WTC11 (cell line): ENCODE results near the gene ZNF438. TPM values are rescaled to one million over a fixed set of nuclear protein-coding genes. Genes with fewer than 3 reads are reported as not detected.

ENCODE experiments used
- ATAC-seq: fragments of 200-7000 bp; cut with Tn5 transposase; 2 replicates; pipeline ENCODE4 v1.10.0; 2021; ENCODE audit warnings: mild to moderate bottlenecking, moderate library complexity
- CTCF ChIA-PET: fragments of 300-600 bp; sonication (Branson Sonifier 250); formaldehyde crosslinking; loops from one replicate; lab custom pipeline; 2021; ENCODE audit warnings: antibody characterized with exemption; lab: Charles Lee
- POLR2A ChIA-PET: fragments of 350-600 bp; sonication (Branson Sonifier 250); formaldehyde crosslinking; loops from one replicate; lab custom pipeline; 2021; ENCODE audit warnings: antibody characterized with exemption; lab: Charles Lee
- DNase-seq: peaks from one replicate; pipeline ENCODE4 v3.0.0; 2021; ENCODE audit warnings: low spot score
- H3K27ac Mint-ChIP-seq: 2 replicates; pipeline ENCODE4 v1.8.0; 2021; ENCODE audit warnings: mixed read lengths
- H3K27me3 Mint-ChIP-seq: 2 replicates; pipeline ENCODE4 v1.8.0; 2021; ENCODE audit warnings: low read depth, mild to moderate bottlenecking, moderate library complexity, mixed read lengths
- H3K36me3 Mint-ChIP-seq: 2 replicates; pipeline ENCODE4 v1.8.0; 2021; ENCODE audit warnings: mixed read lengths
- H3K4me1 Mint-ChIP-seq: 2 replicates; pipeline ENCODE4 v1.8.0; 2022; ENCODE audit warnings: mixed read lengths
- H3K4me3 Mint-ChIP-seq: 2 replicates; pipeline ENCODE4 v1.8.0; 2021; ENCODE audit warnings: mild to moderate bottlenecking, moderate library complexity, mixed read lengths
- H3K9me3 Mint-ChIP-seq: 2 replicates; pipeline ENCODE4 v1.8.0; 2021; ENCODE audit warnings: mixed read lengths
- FOXK1 ChIP-seq: sonication (generic); formaldehyde crosslinking; IDR thresholded peaks from 2 replicates; pipeline ENCODE4 v1.8.0; 2022; ENCODE audit warnings: mild to moderate bottlenecking, moderate library complexity, missing genetic modification reagents
- HMGA2 ChIP-seq: fragments of 250-450 bp; sonication (Bioruptor Pico); IDR thresholded peaks from 2 replicates; pipeline ENCODE4 v1.4.0; 2021; ENCODE audit warnings: mild to moderate bottlenecking, moderate library complexity
- JUN ChIP-seq: sonication (generic); formaldehyde crosslinking; IDR thresholded peaks from 2 replicates; pipeline ENCODE4 v1.8.0; 2023; ENCODE audit warnings: mild to moderate bottlenecking, missing genetic modification reagents
- KAT7 ChIP-seq: sonication (generic); formaldehyde crosslinking; IDR thresholded peaks from 2 replicates; pipeline ENCODE4 v1.8.1; 2023; ENCODE audit warnings: missing genetic modification reagents, mild to moderate bottlenecking, borderline replicate concordance
- NR1H2 ChIP-seq: sonication (generic); formaldehyde crosslinking; IDR thresholded peaks from 2 replicates; pipeline ENCODE4 v1.9.0; 2021; ENCODE audit warnings: mild to moderate bottlenecking, moderate library complexity, missing genetic modification reagents
- SP1 ChIP-seq: sonication (generic); formaldehyde crosslinking; conservative IDR thresholded peaks from 2 replicates; pipeline ENCODE4 v1.8.1; 2022; ENCODE audit warnings: missing genetic modification reagents
- ZNF121 ChIP-seq: sonication (generic); formaldehyde crosslinking; IDR thresholded peaks from 2 replicates; pipeline ENCODE4 v1.8.0; 2023; ENCODE audit warnings: missing genetic modification reagents
- ZNF219 ChIP-seq: sonication (generic); formaldehyde crosslinking; IDR thresholded peaks from 2 replicates; pipeline ENCODE4 v1.8.0; 2023; ENCODE audit warnings: missing genetic modification reagents, mild to moderate bottlenecking, borderline replicate concordance
- ZNF532 ChIP-seq: fragments of 250-450 bp; sonication (Bioruptor Pico); IDR thresholded peaks from 2 replicates; pipeline ENCODE4 v1.9.0; 2021; ENCODE audit warnings: mild to moderate bottlenecking, borderline replicate concordance
- ZNF671 ChIP-seq: fragments of 250-450 bp; sonication (Bioruptor Pico); IDR thresholded peaks from 2 replicates; pipeline ENCODE4 v1.8.0; 2021; ENCODE audit warnings: mild to moderate bottlenecking
- total RNA-seq: library from RNA; stranded (reverse); gene quantifications from 3 replicates; pipeline ENCODE4 v1.2.3, GENCODE V29; 2021
- TF ChIP-seq, protein P1 (sequence below): sonication (generic); formaldehyde crosslinking; conservative IDR thresholded peaks from 2 replicates; pipeline ENCODE4 v1.8.1; 2023; ENCODE audit warnings: mild to moderate bottlenecking, low read depth, missing genetic modification reagents, moderate library complexity
- TF ChIP-seq, protein P2 (sequence below): sonication (generic); formaldehyde crosslinking; IDR thresholded peaks from 2 replicates; pipeline ENCODE4 v1.8.0; 2022; ENCODE audit warnings: mild to moderate bottlenecking, missing genetic modification reagents
- TF ChIP-seq, protein P3 (sequence below): sonication (generic); formaldehyde crosslinking; IDR thresholded peaks from 2 replicates; pipeline ENCODE4 v1.8.1; 2023; ENCODE audit warnings: mild to moderate bottlenecking, missing genetic modification reagents
- TF ChIP-seq, protein P4 (sequence below): fragments of 200-600 bp; IDR thresholded peaks from 2 replicates; pipeline ENCODE4 v1.8.0; 2022; ENCODE audit warnings: antibody characterized with exemption
- TF ChIP-seq, protein P5 (sequence below): fragments of 250-450 bp; sonication (Bioruptor Pico); IDR thresholded peaks from 2 replicates; pipeline ENCODE4 v1.8.0; 2021; ENCODE audit warnings: mild to moderate bottlenecking
- TF ChIP-seq, protein P6 (sequence below): fragments of 250-450 bp; sonication (Bioruptor Pico); IDR thresholded peaks from 2 replicates; pipeline ENCODE4 v2.1.2; 2022; ENCODE audit warnings: mild to moderate bottlenecking, moderate library complexity

ZNF438 gene
- total RNA-seq, 1 experiment from 2014 or later: 1.9 TPM

DNA sequence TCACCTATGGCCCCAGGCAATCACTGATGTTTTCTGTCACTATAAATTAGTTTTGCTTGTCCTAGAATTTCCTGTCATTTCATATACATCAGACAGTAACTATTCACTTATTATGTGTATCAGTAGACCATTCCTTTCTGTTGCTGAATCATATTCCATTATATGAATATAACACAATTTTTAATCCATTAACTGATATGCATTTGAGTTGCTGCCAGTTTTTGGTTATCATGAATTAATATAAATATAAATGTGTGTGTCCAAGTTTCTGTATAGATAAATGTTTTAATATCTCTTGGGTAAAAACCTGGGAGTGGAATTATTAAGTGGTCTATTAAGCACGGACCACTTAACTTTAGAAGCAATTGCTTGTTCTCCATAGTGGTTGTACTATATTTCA is 143.8 kb downstream of the ZNF438 start:
- no peak for TF ChIP-seq ZNF532 (CRISPR knock-in tag)
- TF ChIP-seq, protein P1, sequence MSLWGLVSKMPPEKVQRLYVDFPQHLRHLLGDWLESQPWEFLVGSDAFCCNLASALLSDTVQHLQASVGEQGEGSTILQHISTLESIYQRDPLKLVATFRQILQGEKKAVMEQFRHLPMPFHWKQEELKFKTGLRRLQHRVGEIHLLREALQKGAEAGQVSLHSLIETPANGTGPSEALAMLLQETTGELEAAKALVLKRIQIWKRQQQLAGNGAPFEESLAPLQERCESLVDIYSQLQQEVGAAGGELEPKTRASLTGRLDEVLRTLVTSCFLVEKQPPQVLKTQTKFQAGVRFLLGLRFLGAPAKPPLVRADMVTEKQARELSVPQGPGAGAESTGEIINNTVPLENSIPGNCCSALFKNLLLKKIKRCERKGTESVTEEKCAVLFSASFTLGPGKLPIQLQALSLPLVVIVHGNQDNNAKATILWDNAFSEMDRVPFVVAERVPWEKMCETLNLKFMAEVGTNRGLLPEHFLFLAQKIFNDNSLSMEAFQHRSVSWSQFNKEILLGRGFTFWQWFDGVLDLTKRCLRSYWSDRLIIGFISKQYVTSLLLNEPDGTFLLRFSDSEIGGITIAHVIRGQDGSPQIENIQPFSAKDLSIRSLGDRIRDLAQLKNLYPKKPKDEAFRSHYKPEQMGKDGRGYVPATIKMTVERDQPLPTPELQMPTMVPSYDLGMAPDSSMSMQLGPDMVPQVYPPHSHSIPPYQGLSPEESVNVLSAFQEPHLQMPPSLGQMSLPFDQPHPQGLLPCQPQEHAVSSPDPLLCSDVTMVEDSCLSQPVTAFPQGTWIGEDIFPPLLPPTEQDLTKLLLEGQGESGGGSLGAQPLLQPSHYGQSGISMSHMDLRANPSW (CRISPR knock-in tag): no peak
- TF ChIP-seq, protein P2, sequence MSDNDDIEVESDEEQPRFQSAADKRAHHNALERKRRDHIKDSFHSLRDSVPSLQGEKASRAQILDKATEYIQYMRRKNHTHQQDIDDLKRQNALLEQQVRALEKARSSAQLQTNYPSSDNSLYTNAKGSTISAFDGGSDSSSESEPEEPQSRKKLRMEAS (CRISPR knock-in tag): no peak
- TF ChIP-seq ZNF219 (CRISPR knock-in tag): no peak
- TF ChIP-seq, protein P3, sequence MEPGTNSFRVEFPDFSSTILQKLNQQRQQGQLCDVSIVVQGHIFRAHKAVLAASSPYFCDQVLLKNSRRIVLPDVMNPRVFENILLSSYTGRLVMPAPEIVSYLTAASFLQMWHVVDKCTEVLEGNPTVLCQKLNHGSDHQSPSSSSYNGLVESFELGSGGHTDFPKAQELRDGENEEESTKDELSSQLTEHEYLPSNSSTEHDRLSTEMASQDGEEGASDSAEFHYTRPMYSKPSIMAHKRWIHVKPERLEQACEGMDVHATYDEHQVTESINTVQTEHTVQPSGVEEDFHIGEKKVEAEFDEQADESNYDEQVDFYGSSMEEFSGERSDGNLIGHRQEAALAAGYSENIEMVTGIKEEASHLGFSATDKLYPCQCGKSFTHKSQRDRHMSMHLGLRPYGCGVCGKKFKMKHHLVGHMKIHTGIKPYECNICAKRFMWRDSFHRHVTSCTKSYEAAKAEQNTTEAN (CRISPR knock-in tag): no peak
- no peak for TF ChIP-seq FOXK1 (CRISPR knock-in tag)
- TF ChIP-seq, protein P4, sequence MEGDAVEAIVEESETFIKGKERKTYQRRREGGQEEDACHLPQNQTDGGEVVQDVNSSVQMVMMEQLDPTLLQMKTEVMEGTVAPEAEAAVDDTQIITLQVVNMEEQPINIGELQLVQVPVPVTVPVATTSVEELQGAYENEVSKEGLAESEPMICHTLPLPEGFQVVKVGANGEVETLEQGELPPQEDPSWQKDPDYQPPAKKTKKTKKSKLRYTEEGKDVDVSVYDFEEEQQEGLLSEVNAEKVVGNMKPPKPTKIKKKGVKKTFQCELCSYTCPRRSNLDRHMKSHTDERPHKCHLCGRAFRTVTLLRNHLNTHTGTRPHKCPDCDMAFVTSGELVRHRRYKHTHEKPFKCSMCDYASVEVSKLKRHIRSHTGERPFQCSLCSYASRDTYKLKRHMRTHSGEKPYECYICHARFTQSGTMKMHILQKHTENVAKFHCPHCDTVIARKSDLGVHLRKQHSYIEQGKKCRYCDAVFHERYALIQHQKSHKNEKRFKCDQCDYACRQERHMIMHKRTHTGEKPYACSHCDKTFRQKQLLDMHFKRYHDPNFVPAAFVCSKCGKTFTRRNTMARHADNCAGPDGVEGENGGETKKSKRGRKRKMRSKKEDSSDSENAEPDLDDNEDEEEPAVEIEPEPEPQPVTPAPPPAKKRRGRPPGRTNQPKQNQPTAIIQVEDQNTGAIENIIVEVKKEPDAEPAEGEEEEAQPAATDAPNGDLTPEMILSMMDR: no peak
- TF ChIP-seq, protein P5, sequence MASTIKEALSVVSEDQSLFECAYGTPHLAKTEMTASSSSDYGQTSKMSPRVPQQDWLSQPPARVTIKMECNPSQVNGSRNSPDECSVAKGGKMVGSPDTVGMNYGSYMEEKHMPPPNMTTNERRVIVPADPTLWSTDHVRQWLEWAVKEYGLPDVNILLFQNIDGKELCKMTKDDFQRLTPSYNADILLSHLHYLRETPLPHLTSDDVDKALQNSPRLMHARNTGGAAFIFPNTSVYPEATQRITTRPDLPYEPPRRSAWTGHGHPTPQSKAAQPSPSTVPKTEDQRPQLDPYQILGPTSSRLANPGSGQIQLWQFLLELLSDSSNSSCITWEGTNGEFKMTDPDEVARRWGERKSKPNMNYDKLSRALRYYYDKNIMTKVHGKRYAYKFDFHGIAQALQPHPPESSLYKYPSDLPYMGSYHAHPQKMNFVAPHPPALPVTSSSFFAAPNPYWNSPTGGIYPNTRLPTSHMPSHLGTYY (CRISPR knock-in tag): no peak
- no peak for TF ChIP-seq ZNF671
- no peak for TF ChIP-seq JUN (CRISPR knock-in tag)
- ATAC-seq (no peak), DNase-seq (no peak)
- peaks cover 10% of the 10 kb centered on the region; the same call in 1 of the 2 replicates for H3K9me3 Mint-ChIP-seq
- CTCF ChIA-PET: no interaction called here
- POLR2A ChIA-PET: no interaction called here
- H3K27me3 Mint-ChIP-seq: peaks cover 4% of the 10 kb centered on the region
- H3K36me3 Mint-ChIP-seq: peaks cover 2% of the 10 kb centered on the region; the same call in 1 of the 2 replicates
- no peak overlapping the region for H3K27ac Mint-ChIP-seq
- H3K4me3 Mint-ChIP-seq: no peak overlapping the region
- H3K4me1 Mint-ChIP-seq: peaks cover 43% of the 10 kb centered on the region

GRCh38 chr10:30885423-30885822 is 146.2 kb downstream of the ZNF438 start:
- ChIA-PET CTCF (no interaction called here), POLR2A (no interaction called here)
- Mint-ChIP-seq H3K4me1 (peaks cover 42% of the 10 kb centered on the region), H3K27me3 (peaks cover 4% of the 10 kb centered on the region), H3K27ac (no peak overlapping the region), H3K9me3 (peaks cover 10% of the 10 kb centered on the region; the same call in 1 of the 2 replicates), H3K4me3 (no peak overlapping the region), H3K36me3 (peaks cover 2% of the 10 kb centered on the region; the same call in 1 of the 2 replicates)
- no peak for ATAC-seq
- DNase-seq: no peak
- no peak for TF ChIP-seq NR1H2 (CRISPR knock-in tag)
- no peak for TF ChIP-seq HMGA2 (CRISPR knock-in tag)
- no peak for TF ChIP-seq SP1 (CRISPR knock-in tag)
- no peak for TF ChIP-seq ZNF671
- TF ChIP-seq ZNF121 (CRISPR knock-in tag): no peak
- TF ChIP-seq KAT7 (CRISPR knock-in tag): no peak
- TF ChIP-seq, protein P6, sequence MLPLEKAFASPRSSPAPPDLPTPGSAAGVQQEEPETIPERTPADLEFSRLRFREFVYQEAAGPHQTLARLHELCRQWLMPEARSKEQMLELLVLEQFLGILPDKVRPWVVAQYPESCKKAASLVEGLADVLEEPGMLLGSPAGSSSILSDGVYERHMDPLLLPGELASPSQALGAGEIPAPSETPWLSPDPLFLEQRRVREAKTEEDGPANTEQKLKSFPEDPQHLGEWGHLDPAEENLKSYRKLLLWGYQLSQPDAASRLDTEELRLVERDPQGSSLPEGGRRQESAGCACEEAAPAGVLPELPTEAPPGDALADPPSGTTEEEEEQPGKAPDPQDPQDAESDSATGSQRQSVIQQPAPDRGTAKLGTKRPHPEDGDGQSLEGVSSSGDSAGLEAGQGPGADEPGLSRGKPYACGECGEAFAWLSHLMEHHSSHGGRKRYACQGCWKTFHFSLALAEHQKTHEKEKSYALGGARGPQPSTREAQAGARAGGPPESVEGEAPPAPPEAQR (CRISPR knock-in tag): no peak
